ENCODE measurements around the gene PAEP.
"Not testable (repeated sequence)": the region's sequence is repeated elsewhere in the genome, so short reads cannot be mapped to it uniquely, and the experiment has no call there.

PAEP gene

DNA sequence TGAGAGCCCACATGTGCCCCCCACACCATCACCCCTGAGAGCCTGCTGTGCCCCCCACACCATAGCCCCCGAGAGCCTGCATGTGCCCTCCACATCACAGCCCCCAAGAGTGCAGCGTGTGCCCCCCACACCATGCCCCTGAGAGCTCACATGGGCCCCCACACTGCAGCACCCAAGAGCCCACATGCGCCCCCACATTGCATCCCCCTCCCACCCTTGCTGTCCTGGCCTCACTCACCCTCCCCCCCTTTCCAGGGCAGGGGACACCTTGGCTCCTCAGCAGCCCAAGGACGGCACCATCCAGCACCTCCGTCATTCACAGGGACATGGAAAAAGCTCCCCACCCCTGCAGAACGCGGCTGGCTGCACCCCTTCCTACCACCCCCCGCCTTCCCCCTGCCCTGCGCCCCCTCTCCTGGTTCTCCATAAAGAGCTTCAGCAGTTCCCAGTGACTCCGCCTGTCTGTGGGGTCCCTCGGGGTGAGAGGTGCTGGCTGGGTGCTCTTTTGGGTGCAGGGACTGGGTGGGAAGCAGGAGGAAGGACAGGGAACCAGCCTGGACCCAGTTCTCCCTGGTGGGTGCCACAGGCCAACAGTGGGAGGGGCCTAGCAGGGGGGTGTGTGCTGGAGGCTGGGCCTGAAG is 35.3 kb upstream of the PAEP start:
- no peak for DNase-seq (ENCODE audit: low spot score)

GRCh38 chr9:135526730-135527571 is 34.6 kb upstream of the PAEP start:
- no peak for DNase-seq (ENCODE audit: low spot score)

- not testable (repeated sequence) for DNase-seq (ENCODE audit: low spot score)
These were observed 32.6 kb upstream of the PAEP start for GRCh38 chr9:135528842-135529435.

- DNase-seq (ENCODE audit: low spot score) = no peak
These were observed 31.4 kb upstream of the PAEP start for GRCh38 chr9:135530146-135530545.

GRCh38 chr9:135531096-135531495 is 30.5 kb upstream of the PAEP start:
- DNase-seq (ENCODE audit: low spot score) = no peak

DNA sequence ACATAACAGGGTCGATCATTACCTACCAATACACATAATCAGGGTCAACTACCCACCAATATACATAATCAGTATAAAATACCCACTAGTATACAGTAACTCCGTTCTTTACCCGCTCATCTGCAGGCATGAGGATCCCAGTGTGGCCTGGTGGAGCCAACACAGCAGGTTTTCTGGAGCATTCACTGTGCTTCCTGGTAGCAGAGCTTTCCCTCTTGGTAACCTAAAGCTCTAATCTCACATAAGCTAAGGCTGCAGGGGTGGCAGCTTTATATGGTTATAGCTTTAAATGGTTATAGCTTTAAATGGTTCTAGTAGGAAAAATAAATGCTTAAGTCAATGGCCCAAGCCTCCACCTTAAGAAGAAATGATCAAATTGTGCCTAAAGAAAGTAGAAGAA is 28.4 kb upstream of the PAEP start:
- DNase-seq (ENCODE audit: low spot score) = no peak

DNA sequence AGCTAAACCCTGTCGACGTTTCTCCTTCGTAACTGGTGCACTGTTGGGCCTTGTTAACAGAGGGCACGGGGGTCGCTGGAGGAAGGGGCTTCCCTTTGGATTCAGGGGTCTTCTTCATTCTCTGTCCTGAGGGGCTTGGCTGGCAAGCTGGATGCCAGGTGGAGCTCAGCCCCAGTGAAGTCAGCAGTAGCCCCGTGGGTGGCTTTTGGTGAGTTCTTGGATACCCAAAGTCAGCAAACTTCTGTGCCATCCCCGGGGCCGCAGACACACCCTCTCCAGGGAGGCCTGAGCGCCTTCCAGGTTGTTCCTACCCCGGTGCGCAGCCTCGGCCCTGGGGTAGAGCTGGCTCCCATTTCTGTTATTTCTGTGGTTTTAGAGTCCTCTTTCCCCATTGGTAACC is 27.9 kb upstream of the PAEP start:
- DNase-seq (ENCODE audit: low spot score) = no peak

GRCh38 chr9:135534192-135534711 is 27.3 kb upstream of the PAEP start:
- DNase-seq (ENCODE audit: low spot score) = not testable (repeated sequence)

- DNase-seq (ENCODE audit: low spot score) = not testable (repeated sequence)
These were observed 26.7 kb upstream of the PAEP start for GRCh38 chr9:135534826-135535225.

DNA sequence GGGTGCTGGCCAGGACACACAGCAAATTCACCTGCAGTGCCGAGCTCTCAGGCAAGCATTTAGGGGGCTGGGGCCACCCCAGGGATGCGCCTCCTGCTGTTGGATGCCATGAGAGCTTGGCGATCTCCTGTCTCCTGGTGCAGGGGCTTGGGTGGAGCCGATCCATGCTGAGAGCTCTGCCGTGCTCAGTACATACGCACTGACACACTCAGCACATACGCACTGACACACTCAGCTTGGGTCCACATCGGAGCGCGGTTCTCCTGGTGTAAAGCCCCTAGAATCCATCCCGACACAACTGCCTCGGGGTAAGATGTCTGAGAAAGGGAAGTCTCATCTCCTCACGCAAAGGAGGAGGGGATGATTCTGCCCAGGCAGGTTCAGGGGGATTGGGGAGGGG is 25.9 kb upstream of the PAEP start:
- DNase-seq (ENCODE audit: low spot score) = not testable (repeated sequence)

DNA sequence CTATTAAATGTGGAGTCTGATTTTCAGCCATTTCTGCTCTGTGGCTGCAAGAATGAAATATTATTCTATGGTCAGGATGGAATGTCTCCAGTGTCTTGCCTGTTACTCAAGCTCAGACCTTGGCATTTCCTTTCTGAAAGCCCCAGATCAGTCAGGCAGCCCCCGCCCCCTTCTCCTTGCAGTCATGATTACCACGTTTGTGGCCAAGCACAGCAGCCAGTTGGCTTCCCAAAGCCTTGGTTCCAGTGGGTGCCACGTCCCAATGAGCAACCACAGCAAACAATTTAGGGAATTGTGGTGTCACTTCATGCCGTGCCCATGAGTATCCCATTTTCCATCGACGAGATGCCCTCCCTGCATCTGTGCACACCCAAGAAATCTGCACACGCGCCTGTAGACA is 25.3 kb upstream of the PAEP start:
- DNase-seq (ENCODE audit: low spot score) = no peak

DNA sequence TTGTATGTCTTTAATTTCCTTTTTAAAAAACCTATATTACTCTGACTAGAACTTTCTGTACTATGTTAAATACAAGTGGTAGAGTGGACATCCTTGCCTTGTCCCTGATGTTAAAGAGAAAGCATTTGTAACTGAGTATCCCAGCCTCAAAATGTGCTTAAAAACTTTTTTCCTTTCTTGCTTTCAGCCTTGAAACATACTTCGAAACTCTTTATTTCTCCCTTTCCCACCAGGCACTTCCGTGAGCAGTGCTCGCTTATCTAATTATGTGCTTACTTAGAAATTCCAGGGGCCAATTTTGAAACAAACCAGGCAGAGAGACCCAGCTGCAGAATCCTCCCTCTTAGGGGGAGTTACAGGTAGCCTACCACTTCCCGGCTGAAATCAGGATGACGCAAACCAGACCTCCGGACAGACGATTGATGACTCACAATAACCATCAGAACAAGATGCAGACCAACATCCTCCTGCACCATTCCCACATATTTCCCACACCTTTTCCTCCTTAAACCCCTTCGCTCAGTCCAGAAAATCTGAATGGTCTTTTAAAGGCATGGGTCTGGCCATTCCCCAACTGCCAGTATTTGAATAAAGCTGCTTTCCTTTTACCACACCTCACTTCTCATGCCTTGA is 18.2 kb upstream of the PAEP start:
- not testable (repeated sequence) for DNase-seq (ENCODE audit: low spot score)

DNA sequence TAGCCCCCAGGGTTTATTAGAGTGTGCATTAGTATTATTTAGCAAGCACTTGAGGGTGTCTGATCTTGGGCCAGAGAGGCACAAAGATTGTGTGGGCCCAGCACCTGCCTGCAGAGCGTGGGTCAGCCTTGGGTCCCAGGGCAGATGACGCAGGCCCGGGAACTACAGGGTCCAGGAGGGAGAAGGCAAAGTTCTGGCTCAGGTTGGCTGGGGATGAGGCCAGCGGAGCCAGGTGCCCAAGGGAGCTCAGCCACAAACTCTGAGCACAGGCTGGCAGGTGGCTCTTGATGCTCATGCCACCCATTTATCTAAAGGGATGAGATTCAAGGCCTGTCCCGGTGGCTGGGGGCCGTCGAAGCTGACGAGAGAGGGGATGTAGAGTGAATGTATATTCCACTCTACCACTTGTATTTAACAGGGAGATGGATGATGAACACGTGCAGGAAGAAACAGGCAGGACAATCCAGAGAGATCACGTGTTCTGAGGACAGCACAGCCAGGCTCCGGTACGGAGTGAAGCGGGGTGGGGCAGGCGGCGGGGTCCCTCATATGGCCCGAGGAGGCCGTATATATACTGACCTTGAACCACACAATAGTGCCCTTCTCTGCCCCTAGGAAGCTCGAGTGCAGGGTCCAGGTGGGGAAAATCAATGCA is 16.4 kb upstream of the PAEP start:
- no peak for DNase-seq (ENCODE audit: low spot score)

DNA sequence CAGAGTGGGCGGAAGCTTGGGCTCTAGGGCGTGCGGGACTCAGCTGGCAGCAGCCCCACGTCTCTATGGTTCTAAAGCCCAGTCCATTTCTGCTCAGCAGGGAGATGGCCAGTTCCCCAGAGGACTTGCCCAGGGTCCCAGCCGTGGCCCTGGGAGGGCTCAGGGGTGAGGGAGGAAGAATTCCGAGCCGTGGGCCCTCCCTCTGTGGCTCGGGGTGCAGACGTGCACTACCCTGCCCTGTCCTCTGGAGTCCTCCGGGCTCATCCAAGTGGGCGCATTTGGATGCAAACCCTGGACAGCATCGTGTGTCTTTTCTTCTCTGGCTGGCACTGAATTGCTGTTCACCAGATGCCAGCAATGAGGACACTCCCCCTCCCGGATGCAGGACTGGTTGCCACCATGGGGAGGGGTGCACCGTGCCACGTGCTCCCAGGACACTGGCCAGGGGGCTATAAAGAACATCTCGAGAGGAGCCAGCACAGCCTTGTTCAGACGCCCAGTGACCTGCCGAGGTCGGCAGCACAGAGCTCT is 15.8 kb upstream of the PAEP start, which contains the start of gene OBP2A:
OBP2A (plus strand) TSS at position 481 of the 531 bp plus-strand sequence. CDS start 55 bp downstream, outside the sequence.
- DNase-seq (ENCODE audit: low spot score) = not testable (repeated sequence)

- DNase-seq (ENCODE audit: low spot score) = not testable (repeated sequence)
These were observed 14.6 kb upstream of the PAEP start for GRCh38 chr9:135546792-135547617.

DNA sequence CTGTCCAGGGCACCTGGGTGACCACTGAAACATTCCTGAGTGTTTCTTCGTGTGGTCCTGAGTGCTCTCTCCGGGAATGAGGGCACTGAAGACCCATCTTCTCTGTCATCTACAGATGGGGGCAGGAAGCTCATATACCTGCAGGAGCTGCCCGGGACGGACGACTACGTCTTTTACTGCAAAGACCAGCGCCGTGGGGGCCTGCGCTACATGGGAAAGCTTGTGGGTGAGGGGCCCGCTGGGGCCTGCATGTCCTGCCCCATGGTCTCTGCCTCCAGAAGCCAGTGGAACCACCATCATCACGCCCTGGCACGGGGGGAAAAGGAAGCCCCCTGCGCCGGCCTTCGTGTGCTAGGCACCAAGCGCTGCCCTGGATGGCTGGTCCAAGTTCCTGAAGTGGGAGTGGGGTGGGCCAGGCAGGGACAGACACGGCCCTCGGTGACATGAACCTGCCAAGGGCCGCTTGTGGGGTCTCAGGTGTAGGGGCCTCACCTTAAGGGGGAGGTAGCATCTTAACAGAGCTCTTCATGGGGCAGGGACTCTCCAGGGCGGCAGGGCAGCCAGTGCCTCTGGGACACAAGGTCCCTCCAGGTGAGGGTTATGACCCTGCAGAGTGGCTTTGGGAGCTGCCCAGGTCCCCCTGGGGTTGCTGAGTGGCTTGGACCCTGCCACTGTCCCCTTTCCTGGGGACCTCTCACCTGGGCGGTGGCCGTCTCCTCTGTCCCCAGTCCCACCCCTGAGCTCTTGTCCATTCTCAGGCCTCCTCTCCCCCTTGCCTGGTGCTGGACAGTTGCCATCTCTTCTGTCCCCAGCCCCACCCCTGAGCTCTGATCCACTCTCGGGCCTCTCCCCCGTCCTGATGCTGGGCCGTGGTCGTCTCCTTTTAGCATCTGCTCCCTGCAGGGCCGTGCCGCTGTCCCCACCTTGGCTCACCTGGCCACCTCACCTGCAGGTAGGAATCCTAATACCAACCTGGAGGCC is 13.5 kb upstream of the PAEP start:
- no peak for DNase-seq (ENCODE audit: low spot score)

- DNase-seq (ENCODE audit: low spot score) = not testable (repeated sequence)
These were observed 11.8 kb upstream of the PAEP start for GRCh38 chr9:135549478-135550343.

DNA sequence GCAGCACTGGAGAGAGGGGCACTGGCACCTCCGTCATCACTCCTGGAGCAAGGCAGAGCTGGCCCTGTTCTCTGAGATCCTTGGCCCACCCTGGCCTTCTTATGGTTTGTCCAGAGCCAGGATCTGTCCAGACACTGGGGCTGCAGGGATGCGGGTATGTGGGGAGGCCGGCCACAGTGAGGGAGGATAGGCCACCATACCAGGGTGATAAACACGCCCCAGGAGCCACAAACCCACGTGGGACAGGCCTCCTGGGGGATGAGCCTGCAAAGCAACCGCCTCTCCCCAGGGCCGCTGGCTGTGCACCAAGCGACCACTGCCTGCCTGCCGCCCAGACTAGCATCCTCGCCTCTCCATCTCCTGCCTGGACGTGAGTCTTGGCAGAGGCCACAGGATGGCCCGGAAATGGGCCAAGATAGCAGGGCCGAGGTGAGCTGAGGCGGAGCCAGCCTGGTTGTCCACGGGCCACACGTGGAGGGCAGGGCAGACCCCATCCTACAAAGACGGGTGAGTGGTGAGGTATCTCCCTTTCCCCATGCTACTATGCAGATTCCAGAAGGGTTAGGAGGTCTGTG is 11.1 kb upstream of the PAEP start:
- no peak for DNase-seq (ENCODE audit: low spot score)

Data from pons (tissue), 1 donor.